Measurements from ENCODE around the gene TICRR.

DNA sequence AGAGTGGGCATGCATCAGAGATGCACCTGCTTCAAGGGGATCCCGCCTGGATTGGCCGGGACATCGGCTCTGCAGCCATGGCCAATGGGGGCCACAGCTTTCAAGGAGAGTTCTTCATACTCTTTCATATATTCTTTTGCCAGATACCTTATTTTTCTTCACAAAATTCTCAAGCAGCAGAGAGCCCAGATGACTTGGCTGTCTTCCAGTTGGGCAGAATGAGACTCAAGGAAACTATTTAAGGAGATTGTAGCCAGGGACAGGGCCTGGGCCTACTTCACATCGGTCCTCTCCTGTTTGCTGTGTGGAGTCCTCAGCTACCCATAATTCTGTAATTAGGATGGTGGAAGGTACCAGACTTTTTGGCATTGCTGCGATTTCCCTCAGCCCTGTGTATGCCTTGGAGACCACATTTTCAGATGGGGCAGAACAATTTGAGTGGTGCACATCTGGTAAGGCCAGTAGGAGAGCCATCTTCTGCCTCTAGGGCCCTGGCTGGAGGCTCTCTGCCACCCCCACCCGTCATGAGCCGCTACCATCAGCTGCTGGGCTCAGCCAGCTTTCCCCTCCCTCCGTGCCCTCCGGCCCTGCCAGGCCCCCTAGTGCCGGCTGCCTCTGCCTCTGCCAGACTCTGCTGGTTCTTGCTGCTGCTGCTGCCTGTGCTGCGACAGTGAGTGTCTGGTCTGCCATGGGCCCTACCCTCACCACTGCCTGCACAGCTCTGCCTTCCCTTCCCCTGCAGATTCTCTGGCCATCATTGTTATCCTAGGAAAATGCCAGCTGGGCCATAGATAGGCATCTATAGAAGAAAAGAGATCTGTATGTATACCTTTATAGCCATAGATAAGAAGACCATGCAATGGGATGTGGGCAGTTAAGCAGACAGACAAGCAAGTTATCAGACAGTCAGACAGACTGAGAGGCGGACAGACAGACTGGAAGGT, 97.2 kb downstream of the TICRR start:
- TF ChIP-seq, protein P1, sequence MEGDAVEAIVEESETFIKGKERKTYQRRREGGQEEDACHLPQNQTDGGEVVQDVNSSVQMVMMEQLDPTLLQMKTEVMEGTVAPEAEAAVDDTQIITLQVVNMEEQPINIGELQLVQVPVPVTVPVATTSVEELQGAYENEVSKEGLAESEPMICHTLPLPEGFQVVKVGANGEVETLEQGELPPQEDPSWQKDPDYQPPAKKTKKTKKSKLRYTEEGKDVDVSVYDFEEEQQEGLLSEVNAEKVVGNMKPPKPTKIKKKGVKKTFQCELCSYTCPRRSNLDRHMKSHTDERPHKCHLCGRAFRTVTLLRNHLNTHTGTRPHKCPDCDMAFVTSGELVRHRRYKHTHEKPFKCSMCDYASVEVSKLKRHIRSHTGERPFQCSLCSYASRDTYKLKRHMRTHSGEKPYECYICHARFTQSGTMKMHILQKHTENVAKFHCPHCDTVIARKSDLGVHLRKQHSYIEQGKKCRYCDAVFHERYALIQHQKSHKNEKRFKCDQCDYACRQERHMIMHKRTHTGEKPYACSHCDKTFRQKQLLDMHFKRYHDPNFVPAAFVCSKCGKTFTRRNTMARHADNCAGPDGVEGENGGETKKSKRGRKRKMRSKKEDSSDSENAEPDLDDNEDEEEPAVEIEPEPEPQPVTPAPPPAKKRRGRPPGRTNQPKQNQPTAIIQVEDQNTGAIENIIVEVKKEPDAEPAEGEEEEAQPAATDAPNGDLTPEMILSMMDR (IDR thresholded peaks at IDR 0.05) = no peak
- TF ChIP-seq, protein P2, sequence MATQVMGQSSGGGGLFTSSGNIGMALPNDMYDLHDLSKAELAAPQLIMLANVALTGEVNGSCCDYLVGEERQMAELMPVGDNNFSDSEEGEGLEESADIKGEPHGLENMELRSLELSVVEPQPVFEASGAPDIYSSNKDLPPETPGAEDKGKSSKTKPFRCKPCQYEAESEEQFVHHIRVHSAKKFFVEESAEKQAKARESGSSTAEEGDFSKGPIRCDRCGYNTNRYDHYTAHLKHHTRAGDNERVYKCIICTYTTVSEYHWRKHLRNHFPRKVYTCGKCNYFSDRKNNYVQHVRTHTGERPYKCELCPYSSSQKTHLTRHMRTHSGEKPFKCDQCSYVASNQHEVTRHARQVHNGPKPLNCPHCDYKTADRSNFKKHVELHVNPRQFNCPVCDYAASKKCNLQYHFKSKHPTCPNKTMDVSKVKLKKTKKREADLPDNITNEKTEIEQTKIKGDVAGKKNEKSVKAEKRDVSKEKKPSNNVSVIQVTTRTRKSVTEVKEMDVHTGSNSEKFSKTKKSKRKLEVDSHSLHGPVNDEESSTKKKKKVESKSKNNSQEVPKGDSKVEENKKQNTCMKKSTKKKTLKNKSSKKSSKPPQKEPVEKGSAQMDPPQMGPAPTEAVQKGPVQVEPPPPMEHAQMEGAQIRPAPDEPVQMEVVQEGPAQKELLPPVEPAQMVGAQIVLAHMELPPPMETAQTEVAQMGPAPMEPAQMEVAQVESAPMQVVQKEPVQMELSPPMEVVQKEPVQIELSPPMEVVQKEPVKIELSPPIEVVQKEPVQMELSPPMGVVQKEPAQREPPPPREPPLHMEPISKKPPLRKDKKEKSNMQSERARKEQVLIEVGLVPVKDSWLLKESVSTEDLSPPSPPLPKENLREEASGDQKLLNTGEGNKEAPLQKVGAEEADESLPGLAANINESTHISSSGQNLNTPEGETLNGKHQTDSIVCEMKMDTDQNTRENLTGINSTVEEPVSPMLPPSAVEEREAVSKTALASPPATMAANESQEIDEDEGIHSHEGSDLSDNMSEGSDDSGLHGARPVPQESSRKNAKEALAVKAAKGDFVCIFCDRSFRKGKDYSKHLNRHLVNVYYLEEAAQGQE (IDR thresholded peaks at IDR 0.05; ENCODE audit: insufficient read depth in 1 of 2, low read depth in 2 of 2, low read length in 1 of 2) = no peak
